ENCODE measurements around the gene ZBTB16.

GRCh38 chr11:114175706-114176105 lies 116.2 kb downstream of the ZBTB16 start:
- TF ChIP-seq CTCF (IDR thresholded peaks at IDR 0.05) (no peak), ZFX (IDR thresholded peaks at IDR 0.05; ENCODE audit: borderline replicate concordance) (no peak)
